Natural killer cell (primary cell): Measurements from ENCODE around the gene WDR11. TPM values are rescaled to one million over a fixed set of nuclear protein-coding genes. Genes with fewer than 3 reads are reported as not detected.

Source experiments
- ATAC-seq, 3 donors: fragments of 150-1000 bp in 2 of 3; fragments of 200-7000 bp in 1 of 3; cut with Tn5 transposase; 1 replicate in 1 of 3; 2 replicates in 2 of 3; pipeline ENCODE4 v1.10.0; 2021; ENCODE audit warnings: mild to moderate bottlenecking in 2 of 3, moderate library complexity in 2 of 3
- DNase-seq, 2 donors: peaks; one replicate each; pipeline versions ENCODE4 v3.0.0 to v3.0.0-alpha.2; 2013 to 2021; ENCODE audit warnings: mixed read lengths in 1 of 2
- H3K27ac ChIP-seq: one replicate; pipeline ENCODE4 v1.5.1; 2013; ENCODE audit warnings: mild to moderate bottlenecking, low read length
- H3K27me3 ChIP-seq: one replicate; pipeline ENCODE4 v1.6.1; 2013; ENCODE audit warnings: low read length; ENCODE audit not compliant: control insufficient read depth, insufficient read depth
- H3K36me3 ChIP-seq: one replicate; pipeline ENCODE4 v1.6.1; 2013; ENCODE audit warnings: low read length; ENCODE audit not compliant: control insufficient read depth, insufficient read depth
- H3K4me1 ChIP-seq: one replicate; pipeline ENCODE4 v1.6.1; 2013; ENCODE audit warnings: low read length; ENCODE audit not compliant: control insufficient read depth, insufficient read depth
- H3K4me3 ChIP-seq: one replicate; pipeline ENCODE4 v1.5.1; 2013; ENCODE audit warnings: low read length
- H3K9me3 ChIP-seq: one replicate; pipeline ENCODE4 v1.6.1; 2013; ENCODE audit warnings: low read length; ENCODE audit not compliant: control insufficient read depth, insufficient read depth
- H3K27ac Mint-ChIP-seq, 2 donors: one replicate each; pipeline ENCODE4 v1.8.0; 2022; ENCODE audit warnings: mild to moderate bottlenecking in 2 of 2, mixed read lengths in 2 of 2, moderate library complexity in 1 of 2
- H3K27me3 Mint-ChIP-seq, 2 donors: one replicate each; pipeline ENCODE4 v1.8.0; 2022; ENCODE audit warnings: low read depth in 2 of 2, mixed read lengths in 2 of 2
- H3K36me3 Mint-ChIP-seq: one replicate; pipeline ENCODE4 v1.8.0; 2022; ENCODE audit warnings: mixed read lengths
- H3K4me1 Mint-ChIP-seq, 2 donors: one replicate each; pipeline ENCODE4 v1.8.0; 2022; ENCODE audit warnings: mixed read lengths in 2 of 2
- H3K4me3 Mint-ChIP-seq: one replicate; pipeline ENCODE4 v1.8.0; 2022; ENCODE audit warnings: mild to moderate bottlenecking, moderate library complexity, mixed read lengths
- H3K9me3 Mint-ChIP-seq, 2 donors: one replicate each; pipeline ENCODE4 v1.8.0; 2022; ENCODE audit warnings: mixed read lengths in 2 of 2
- CTCF ChIP-seq: fragments of 200-600 bp; IDR thresholded peaks from one replicate; pipeline ENCODE4 v1.8.0; 2022; ENCODE audit warnings: antibody characterized with exemption
- WGBS: methylation state at CpG from one replicate; pipeline ENCODE4 v1.1.7; 2013; ENCODE audit warnings: missing lambda C conversion rate; ENCODE audit not compliant: insufficient coverage; 5-methylcytosine and 5-hydroxymethylcytosine counted together
- intact Hi-C: fragments of 100-400 bp; cut with micrococcal nuclease; formaldehyde crosslinking; loops from one replicate; pipeline ENCODE4 v1.14.2; 2022
- total RNA-seq, 4 donors: library from RNA; stranded (reverse); fragments of 120-200 nt in 1 of 4; gene quantifications; one replicate each; pipeline versions ENCODE4 v1.2.3 to v1.2.4, GENCODE V29; 2013 to 2022

The WDR11 gene
- total RNA-seq, 3 donors from 2014 or later (not counting 1 experiment from before 2014, with no cell fraction given) = 70.8 to 88.3 (median 77.8) TPM

- no peak overlapping the region for H3K4me3 Mint-ChIP-seq
- H3K4me1 ChIP-seq = peaks cover 7% of the 10 kb centered on the region
- no peaks in the 10 kb centered on the region for H3K9me3 Mint-ChIP-seq
- no peaks in the 10 kb centered on the region for H3K36me3 ChIP-seq
- no peak for ATAC-seq
- peaks cover 2 to 5% of the 10 kb centered on the region in 2 donors for H3K27me3 Mint-ChIP-seq
- peaks cover 0 to 7% of the 10 kb centered on the region in 2 donors for H3K4me1 Mint-ChIP-seq
- 85% methylated on average over 5 of the region's 5 CpGs for WGBS
- no peaks in the 10 kb centered on the region for H3K36me3 Mint-ChIP-seq
- TF ChIP-seq CTCF = no peak
- intact Hi-C loops = no loop called here
- no peaks in the 10 kb centered on the region for H3K27me3 ChIP-seq
- H3K9me3 ChIP-seq = no peaks in the 10 kb centered on the region
- H3K4me3 ChIP-seq = no peak overlapping the region
- no peak overlapping the region for H3K27ac ChIP-seq
- H3K27ac Mint-ChIP-seq = no peak overlapping the region
- no peak for DNase-seq
These were observed 87.7 kb downstream of the WDR11 start for GRCh38 chr10:120938822-120939221.

GRCh38 chr10:120940299-120940900, 89.2 kb downstream of the WDR11 start:
- Histone ChIP-seq H3K36me3 (no peaks in the 10 kb centered on the region), H3K9me3 (no peaks in the 10 kb centered on the region), H3K27ac (no peak overlapping the region), H3K4me1 (peaks cover 7% of the 10 kb centered on the region), H3K4me3 (no peak overlapping the region), H3K27me3 (no peaks in the 10 kb centered on the region)
- TF ChIP-seq CTCF = no peak
- no peak for DNase-seq
- Mint-ChIP-seq H3K36me3 (no peaks in the 10 kb centered on the region), H3K27ac (no peak overlapping the region), H3K4me3 (no peak overlapping the region), H3K4me1 (peaks cover 0 to 10% of the 10 kb centered on the region in 2 donors), H3K27me3 (peaks cover 2 to 5% of the 10 kb centered on the region in 2 donors), H3K9me3 (no peaks in the 10 kb centered on the region)
- ATAC-seq = no peak
- WGBS = 74% methylated on average over 13 of the region's 13 CpGs
- intact Hi-C loops = no loop called here

GRCh38 chr10:120941501-120941900, 90.3 kb downstream of the WDR11 start:
- H3K4me3 Mint-ChIP-seq = no peak overlapping the region
- H3K9me3 Mint-ChIP-seq = no peaks in the 10 kb centered on the region
- Histone ChIP-seq H3K27ac (no peak overlapping the region), H3K36me3 (no peaks in the 10 kb centered on the region), H3K4me1 (peaks cover 7% of the 10 kb centered on the region), H3K27me3 (no peaks in the 10 kb centered on the region), H3K9me3 (no peaks in the 10 kb centered on the region), H3K4me3 (no peak overlapping the region)
- ATAC-seq = no peak
- H3K27me3 Mint-ChIP-seq = peaks cover 5% of the 10 kb centered on the region in 2 donors
- no peak overlapping the region for H3K27ac Mint-ChIP-seq
- H3K36me3 Mint-ChIP-seq = no peaks in the 10 kb centered on the region
- WGBS = 94% methylated on average over 5 of the region's 5 CpGs
- peaks cover 0 to 11% of the 10 kb centered on the region in 2 donors for H3K4me1 Mint-ChIP-seq
- DNase-seq = no peak
- TF ChIP-seq CTCF = no peak
- intact Hi-C loops = no loop called here
